GM23338 (cell line): Measurements from ENCODE around the gene SETDB1. TPM values are rescaled to one million over a fixed set of nuclear protein-coding genes. Genes with fewer than 3 reads are reported as not detected.

ENCODE experiments used
- ATAC-seq: fragments of 200-7000 bp; cut with Tn5 transposase; 3 replicates; pipeline ENCODE4 v1.9.1; 2020
- DNase-seq: peaks from one replicate; pipeline ENCODE4 v3.0.0-alpha.2; 2015; ENCODE audit warnings: low spot score
- H2AFZ ChIP-seq: fragments of 200-600 bp; sonication (generic); 2 replicates; pipeline ENCODE4 v1.8.0; 2016; ENCODE audit warnings: antibody characterized with exemption, mild to moderate bottlenecking, moderate library complexity
- H3F3A ChIP-seq: fragments of 200-600 bp; sonication (generic); replicated peaks from 2 replicates; pipeline ENCODE4 v1.8.0; 2017; ENCODE audit warnings: antibody characterized with exemption, mixed run types, low read depth
- H3K27ac ChIP-seq: fragments of 200-600 bp; sonication (generic); 2 replicates; pipeline ENCODE4 v1.6.1; 2016; ENCODE audit warnings: low read depth
- H3K27me3 ChIP-seq: fragments of 200-600 bp; sonication (generic); 2 replicates; pipeline ENCODE4 v1.8.0; 2016; ENCODE audit warnings: mild to moderate bottlenecking, mixed run types, moderate library complexity; ENCODE audit not compliant: insufficient read depth
- H3K36me3 ChIP-seq: fragments of 200-600 bp; sonication (generic); 2 replicates; pipeline ENCODE4 v1.8.0; 2016; ENCODE audit warnings: mild to moderate bottlenecking; ENCODE audit not compliant: insufficient read depth
- H3K4me1 ChIP-seq: fragments of 200-600 bp; sonication (generic); 2 replicates; pipeline ENCODE4 v1.8.0; 2016; ENCODE audit warnings: mild to moderate bottlenecking, moderate library complexity; ENCODE audit not compliant: insufficient read depth
- H3K4me2 ChIP-seq: fragments of 200-600 bp; sonication (generic); 2 replicates; pipeline ENCODE4 v1.7.1; 2017; ENCODE audit warnings: mixed run types
- H3K4me3 ChIP-seq: fragments of 200-600 bp; sonication (generic); 2 replicates; pipeline ENCODE4 v1.6.1; 2016; ENCODE audit warnings: mixed run types
- H3K79me2 ChIP-seq: fragments of 200-600 bp; sonication (generic); replicated peaks from 2 replicates; pipeline ENCODE4 v1.8.0; 2017; ENCODE audit warnings: mild to moderate bottlenecking; ENCODE audit not compliant: insufficient read depth
- H3K9me2 ChIP-seq: fragments of 200-600 bp; sonication (generic); 2 replicates; pipeline ENCODE4 v1.8.0; 2017; ENCODE audit not compliant: insufficient read depth
- H4K20me1 ChIP-seq: fragments of 200-600 bp; sonication (generic); replicated peaks from 2 replicates; pipeline ENCODE4 v1.8.0; 2017; ENCODE audit warnings: mild to moderate bottlenecking; ENCODE audit not compliant: insufficient read depth
- H3K27ac Mint-ChIP-seq: 2 replicates; pipeline ENCODE4 v1.8.0; 2020; ENCODE audit warnings: inconsistent platforms, mild to moderate bottlenecking, moderate library complexity, mixed read lengths
- H3K27me3 Mint-ChIP-seq: 3 replicates; pipeline ENCODE4 v1.8.0; 2022; ENCODE audit warnings: low read depth, mild to moderate bottlenecking, moderate library complexity, mixed read lengths, inconsistent platforms; ENCODE audit not compliant: insufficient read depth, poor library complexity
- H3K36me3 Mint-ChIP-seq: 3 replicates; pipeline ENCODE4 v1.8.0; 2021; ENCODE audit warnings: low read depth, mild to moderate bottlenecking, inconsistent platforms, moderate library complexity, mixed read lengths
- H3K4me1 Mint-ChIP-seq: 3 replicates; pipeline ENCODE4 v1.8.0; 2020; ENCODE audit warnings: mild to moderate bottlenecking, inconsistent platforms, mixed read lengths
- H3K4me3 Mint-ChIP-seq: 3 replicates; pipeline ENCODE4 v1.8.0; 2021; ENCODE audit warnings: moderate library complexity, mild to moderate bottlenecking, inconsistent platforms, mixed read lengths
- H3K9me3 Mint-ChIP-seq: 3 replicates; pipeline ENCODE4 v1.8.0; 2020; ENCODE audit warnings: moderate library complexity, mild to moderate bottlenecking, inconsistent platforms, mixed read lengths
- CREB1 ChIP-seq: fragments of 250-450 bp; sonication (Bioruptor Pico); IDR thresholded peaks from 2 replicates; pipeline ENCODE4 v1.5.0; 2020; ENCODE audit warnings: low read depth, mild to moderate bottlenecking, moderate library complexity
- EZH2 ChIP-seq: fragments of 200-600 bp; sonication (generic); IDR thresholded peaks from one replicate; pipeline ENCODE4 v1.8.0; 2017; ENCODE audit warnings: antibody characterized with exemption, mild to moderate bottlenecking, low read depth; ENCODE audit not compliant: unreplicated experiment
- EZH2phosphoT487 ChIP-seq: fragments of 200-600 bp; sonication (generic); IDR thresholded peaks from one replicate; pipeline ENCODE4 v1.8.1; 2018; ENCODE audit warnings: antibody characterized with exemption; ENCODE audit not compliant: unreplicated experiment
- JUNB ChIP-seq: IDR thresholded peaks from one replicate; pipeline ENCODE4 v1.6.1; 2016; ENCODE audit warnings: antibody characterized with exemption; ENCODE audit not compliant: unreplicated experiment
- NANOG ChIP-seq: IDR thresholded peaks from 2 replicates; pipeline ENCODE4 v1.6.1; 2016; ENCODE audit warnings: antibody characterized with exemption, borderline replicate concordance
- POLR2AphosphoS5 ChIP-seq: IDR thresholded peaks from 2 replicates; pipeline ENCODE4 v1.6.1; 2016; ENCODE audit warnings: antibody characterized with exemption, low read depth
- REST ChIP-seq: IDR thresholded peaks from one replicate; pipeline ENCODE4 v1.6.1; 2018; ENCODE audit warnings: antibody characterized with exemption; ENCODE audit not compliant: unreplicated experiment
- STAT1 ChIP-seq: IDR thresholded peaks from one replicate; pipeline ENCODE4 v1.6.1; 2016; ENCODE audit warnings: antibody characterized with exemption; ENCODE audit not compliant: unreplicated experiment
- ZNF114 ChIP-seq: fragments of 250-450 bp; sonication (Bioruptor Pico); IDR thresholded peaks from 2 replicates; pipeline ENCODE4 v1.5.0; 2020; ENCODE audit warnings: mild to moderate bottlenecking, moderate library complexity
- ZNF331 ChIP-seq: fragments of 250-450 bp; sonication (Bioruptor Pico); IDR thresholded peaks from 2 replicates; pipeline ENCODE4 v1.5.0; 2020; ENCODE audit warnings: low read depth, mild to moderate bottlenecking, moderate library complexity
- polyA plus RNA-seq: library from polyadenylated mRNA; unstranded; fragments of >200 nt; fragmentation: Nextera tagmentation; extraction: Ambion mirVana; gene quantifications from 2 replicates; pipeline ENCODE4 v1.2.1, GENCODE V29; 2016
- total RNA-seq: library from RNA; depleted of rRNA; stranded (reverse); fragments of >200 nt; shearing (Covaris generic); gene quantifications from 2 replicates; pipeline ENCODE4 v1.2.3, GENCODE V29; 2014
- TF ChIP-seq, protein P1 (sequence below): fragments of 250-450 bp; sonication (Bioruptor Pico); IDR thresholded peaks from 2 replicates; pipeline ENCODE4 v1.5.0; 2020; ENCODE audit warnings: mild to moderate bottlenecking, moderate library complexity
- TF ChIP-seq, protein P2 (sequence below): IDR thresholded peaks from 2 replicates; pipeline ENCODE4 v1.6.1; 2016; ENCODE audit warnings: antibody characterized with exemption
- TF ChIP-seq, protein P3 (sequence below), 2 experiments: fragments of 200-600 bp in 1 of 2; sonication (generic) in 1 of 2; conservative IDR thresholded peaks; 2 replicates each; pipeline versions ENCODE4 v1.5.1 to v1.6.1; 2016 to 2017; ENCODE audit warnings: antibody characterized with exemption in 2 of 2, low read depth in 2 of 2, mild to moderate bottlenecking in 2 of 2, moderate library complexity in 1 of 2

SETDB1 gene
- total and polyA plus RNA-seq, 2 experiments from 2014 or later, result 16.9 to 47.4 TPM

- no peaks in the 10 kb centered on the region for H3K4me1 ChIP-seq
- H3K27me3 ChIP-seq, result no peaks in the 10 kb centered on the region
- H2AFZ ChIP-seq, result 0 out of 2 replicates have a peak overlapping the region, but pooled peaks have one; percentile 11
- H3K4me1 Mint-ChIP-seq, result no peaks in the 10 kb centered on the region
- no peak for ATAC-seq
- no peak for DNase-seq
- H3K36me3 ChIP-seq, result no peaks in the 10 kb centered on the region
- H3K79me2 ChIP-seq, result no peaks in the 10 kb centered on the region
- no peaks in the 10 kb centered on the region for H3K27me3 Mint-ChIP-seq
- no peak overlapping the region for H3K4me3 ChIP-seq
- TF ChIP-seq, protein P1, sequence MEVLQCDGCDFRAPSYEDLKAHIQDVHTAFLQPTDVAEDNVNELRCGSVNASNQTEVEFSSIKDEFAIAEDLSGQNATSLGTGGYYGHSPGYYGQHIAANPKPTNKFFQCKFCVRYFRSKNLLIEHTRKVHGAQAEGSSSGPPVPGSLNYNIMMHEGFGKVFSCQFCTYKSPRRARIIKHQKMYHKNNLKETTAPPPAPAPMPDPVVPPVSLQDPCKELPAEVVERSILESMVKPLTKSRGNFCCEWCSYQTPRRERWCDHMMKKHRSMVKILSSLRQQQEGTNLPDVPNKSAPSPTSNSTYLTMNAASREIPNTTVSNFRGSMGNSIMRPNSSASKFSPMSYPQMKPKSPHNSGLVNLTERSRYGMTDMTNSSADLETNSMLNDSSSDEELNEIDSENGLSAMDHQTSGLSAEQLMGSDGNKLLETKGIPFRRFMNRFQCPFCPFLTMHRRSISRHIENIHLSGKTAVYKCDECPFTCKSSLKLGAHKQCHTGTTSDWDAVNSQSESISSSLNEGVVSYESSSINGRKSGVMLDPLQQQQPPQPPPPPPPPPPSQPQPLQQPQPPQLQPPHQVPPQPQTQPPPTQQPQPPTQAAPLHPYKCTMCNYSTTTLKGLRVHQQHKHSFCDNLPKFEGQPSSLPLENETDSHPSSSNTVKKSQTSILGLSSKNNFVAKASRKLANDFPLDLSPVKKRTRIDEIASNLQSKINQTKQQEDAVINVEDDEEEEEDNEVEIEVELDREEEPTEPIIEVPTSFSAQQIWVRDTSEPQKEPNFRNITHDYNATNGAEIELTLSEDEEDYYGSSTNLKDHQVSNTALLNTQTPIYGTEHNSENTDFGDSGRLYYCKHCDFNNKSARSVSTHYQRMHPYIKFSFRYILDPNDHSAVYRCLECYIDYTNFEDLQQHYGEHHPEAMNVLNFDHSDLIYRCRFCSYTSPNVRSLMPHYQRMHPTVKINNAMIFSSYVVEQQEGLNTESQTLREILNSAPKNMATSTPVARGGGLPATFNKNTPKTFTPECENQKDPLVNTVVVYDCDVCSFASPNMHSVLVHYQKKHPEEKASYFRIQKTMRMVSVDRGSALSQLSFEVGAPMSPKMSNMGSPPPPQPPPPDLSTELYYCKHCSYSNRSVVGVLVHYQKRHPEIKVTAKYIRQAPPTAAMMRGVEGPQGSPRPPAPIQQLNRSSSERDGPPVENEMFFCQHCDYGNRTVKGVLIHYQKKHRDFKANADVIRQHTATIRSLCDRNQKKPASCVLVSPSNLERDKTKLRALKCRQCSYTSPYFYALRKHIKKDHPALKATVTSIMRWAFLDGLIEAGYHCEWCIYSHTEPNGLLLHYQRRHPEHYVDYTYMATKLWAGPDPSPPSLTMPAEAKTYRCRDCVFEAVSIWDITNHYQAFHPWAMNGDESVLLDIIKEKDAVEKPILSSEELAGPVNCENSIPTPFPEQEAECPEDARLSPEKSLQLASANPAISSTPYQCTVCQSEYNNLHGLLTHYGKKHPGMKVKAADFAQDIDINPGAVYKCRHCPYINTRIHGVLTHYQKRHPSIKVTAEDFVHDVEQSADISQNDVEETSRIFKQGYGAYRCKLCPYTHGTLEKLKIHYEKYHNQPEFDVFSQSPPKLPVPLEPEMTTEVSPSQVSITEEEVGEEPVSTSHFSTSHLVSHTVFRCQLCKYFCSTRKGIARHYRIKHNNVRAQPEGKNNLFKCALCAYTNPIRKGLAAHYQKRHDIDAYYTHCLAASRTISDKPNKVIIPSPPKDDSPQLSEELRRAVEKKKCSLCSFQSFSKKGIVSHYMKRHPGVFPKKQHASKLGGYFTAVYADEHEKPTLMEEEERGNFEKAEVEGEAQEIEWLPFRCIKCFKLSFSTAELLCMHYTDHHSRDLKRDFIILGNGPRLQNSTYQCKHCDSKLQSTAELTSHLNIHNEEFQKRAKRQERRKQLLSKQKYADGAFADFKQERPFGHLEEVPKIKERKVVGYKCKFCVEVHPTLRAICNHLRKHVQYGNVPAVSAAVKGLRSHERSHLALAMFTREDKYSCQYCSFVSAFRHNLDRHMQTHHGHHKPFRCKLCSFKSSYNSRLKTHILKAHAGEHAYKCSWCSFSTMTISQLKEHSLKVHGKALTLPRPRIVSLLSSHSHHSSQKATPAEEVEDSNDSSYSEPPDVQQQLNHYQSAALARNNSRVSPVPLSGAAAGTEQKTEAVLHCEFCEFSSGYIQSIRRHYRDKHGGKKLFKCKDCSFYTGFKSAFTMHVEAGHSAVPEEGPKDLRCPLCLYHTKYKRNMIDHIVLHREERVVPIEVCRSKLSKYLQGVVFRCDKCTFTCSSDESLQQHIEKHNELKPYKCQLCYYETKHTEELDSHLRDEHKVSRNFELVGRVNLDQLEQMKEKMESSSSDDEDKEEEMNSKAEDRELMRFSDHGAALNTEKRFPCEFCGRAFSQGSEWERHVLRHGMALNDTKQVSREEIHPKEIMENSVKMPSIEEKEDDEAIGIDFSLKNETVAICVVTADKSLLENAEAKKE (CRISPR knock-in tag), result no peak
- TF ChIP-seq, protein P2, sequence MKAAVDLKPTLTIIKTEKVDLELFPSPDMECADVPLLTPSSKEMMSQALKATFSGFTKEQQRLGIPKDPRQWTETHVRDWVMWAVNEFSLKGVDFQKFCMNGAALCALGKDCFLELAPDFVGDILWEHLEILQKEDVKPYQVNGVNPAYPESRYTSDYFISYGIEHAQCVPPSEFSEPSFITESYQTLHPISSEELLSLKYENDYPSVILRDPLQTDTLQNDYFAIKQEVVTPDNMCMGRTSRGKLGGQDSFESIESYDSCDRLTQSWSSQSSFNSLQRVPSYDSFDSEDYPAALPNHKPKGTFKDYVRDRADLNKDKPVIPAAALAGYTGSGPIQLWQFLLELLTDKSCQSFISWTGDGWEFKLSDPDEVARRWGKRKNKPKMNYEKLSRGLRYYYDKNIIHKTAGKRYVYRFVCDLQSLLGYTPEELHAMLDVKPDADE, result no peak
- TF ChIP-seq CREB1 (CRISPR knock-in tag) (no peak), ZNF331 (CRISPR knock-in tag) (no peak), REST (no peak), EZH2phosphoT487 (no peak), EZH2 (no peak), NANOG (no peak), POLR2AphosphoS5 (no peak), ZNF114 (CRISPR knock-in tag) (no peak), JUNB (no peak), STAT1 (no peak)
- TF ChIP-seq, protein P3, sequence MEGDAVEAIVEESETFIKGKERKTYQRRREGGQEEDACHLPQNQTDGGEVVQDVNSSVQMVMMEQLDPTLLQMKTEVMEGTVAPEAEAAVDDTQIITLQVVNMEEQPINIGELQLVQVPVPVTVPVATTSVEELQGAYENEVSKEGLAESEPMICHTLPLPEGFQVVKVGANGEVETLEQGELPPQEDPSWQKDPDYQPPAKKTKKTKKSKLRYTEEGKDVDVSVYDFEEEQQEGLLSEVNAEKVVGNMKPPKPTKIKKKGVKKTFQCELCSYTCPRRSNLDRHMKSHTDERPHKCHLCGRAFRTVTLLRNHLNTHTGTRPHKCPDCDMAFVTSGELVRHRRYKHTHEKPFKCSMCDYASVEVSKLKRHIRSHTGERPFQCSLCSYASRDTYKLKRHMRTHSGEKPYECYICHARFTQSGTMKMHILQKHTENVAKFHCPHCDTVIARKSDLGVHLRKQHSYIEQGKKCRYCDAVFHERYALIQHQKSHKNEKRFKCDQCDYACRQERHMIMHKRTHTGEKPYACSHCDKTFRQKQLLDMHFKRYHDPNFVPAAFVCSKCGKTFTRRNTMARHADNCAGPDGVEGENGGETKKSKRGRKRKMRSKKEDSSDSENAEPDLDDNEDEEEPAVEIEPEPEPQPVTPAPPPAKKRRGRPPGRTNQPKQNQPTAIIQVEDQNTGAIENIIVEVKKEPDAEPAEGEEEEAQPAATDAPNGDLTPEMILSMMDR (conservative IDR thresholded peaks at IDR 0.05; ENCODE audit: low read depth in 2 of 2), result no peak
- H3K27ac ChIP-seq, result no peak overlapping the region
- no peak overlapping the region for H3K27ac Mint-ChIP-seq
- H3K4me3 Mint-ChIP-seq, result no peak overlapping the region
- H3K9me2 ChIP-seq, result no peaks in the 10 kb centered on the region
- peaks cover 3% of the 10 kb centered on the region; the same call in 1 of the 3 replicates for H3K9me3 Mint-ChIP-seq
- H3K36me3 Mint-ChIP-seq, result no peaks in the 10 kb centered on the region; the same call in 2 of the 3 replicates
- H4K20me1 ChIP-seq, result no peaks in the 10 kb centered on the region
- no peak overlapping the region for H3K4me2 ChIP-seq
- H3F3A ChIP-seq, result no peaks in the 10 kb centered on the region
Observed at GRCh38 chr1:150895618-150896017, 30.5 kb upstream of the SETDB1 start.
